Esophagus squamous epithelium (tissue), 5 donors: Measurements from ENCODE around the gene TDRD9. TPM values are rescaled to one million over a fixed set of nuclear protein-coding genes. Genes with fewer than 3 reads are reported as not detected.

Source experiments
- DNase-seq: peaks from one replicate; lab custom pipeline; 2025; lab: John Stamatoyannopoulos, UW
- H3K27ac ChIP-seq, 4 donors: fragments of 200-600 bp; sonication (generic); one replicate each; pipeline ENCODE4 v1.5.1; 2016 to 2019; ENCODE audit warnings: mild to moderate bottlenecking in 1 of 4
- H3K27me3 ChIP-seq, 4 donors: fragments of 200-600 bp; sonication (generic); 1 replicate in 3 of 4; 2 replicates in 1 of 4; pipeline versions ENCODE4 v1.5.1 to v1.6.0; 2017 to 2021; ENCODE audit warnings: antibody characterized with exemption in 1 of 4
- H3K36me3 ChIP-seq, 3 donors: fragments of 200-600 bp; sonication (generic); one replicate each; pipeline ENCODE4 v1.5.1; 2016 to 2019
- H3K4me1 ChIP-seq, 3 donors: fragments of 200-600 bp; sonication (generic); one replicate each; pipeline ENCODE4 v1.5.1; 2017 to 2019
- H3K4me3 ChIP-seq, 4 donors: fragments of 200-600 bp; sonication (generic); 1 replicate in 3 of 4; 2 replicates in 1 of 4; pipeline ENCODE4 v1.5.1; 2016 to 2019; ENCODE audit warnings: mild to moderate bottlenecking in 2 of 4, moderate library complexity in 1 of 4
- H3K9me3 ChIP-seq, 3 donors: fragments of 200-600 bp; sonication (generic); one replicate each; pipeline ENCODE4 v1.5.1; 2016 to 2019
- POLR2A ChIP-seq, 4 donors: fragments of 450-650 bp; IDR thresholded peaks; one replicate each; pipeline ENCODE4 v1.6.1; 2017; ENCODE audit warnings: antibody characterized with exemption in 4 of 4, mild to moderate bottlenecking in 4 of 4, moderate library complexity in 3 of 4
- WGBS, 2 donors: methylation state at CpG; one replicate each; pipeline ENCODE4 v1.1.5; 2018; 5-methylcytosine and 5-hydroxymethylcytosine counted together
- intact Hi-C: fragments of 100-400 bp; cut with DNase I; formaldehyde crosslinking; loops from one replicate; pipeline ENCODE4 v1.15.0; 2022
- total RNA-seq, 4 donors: library from RNA; depleted of rRNA; stranded (reverse); fragments of >200 nt; gene quantifications; one replicate each; pipeline ENCODE4 v1.1.0, GENCODE V29; 2016
- TF ChIP-seq, protein P1 (sequence below), 6 experiments: fragments of 450-650 bp in 4 of 6; fragments of 200-600 bp in 2 of 6; sonication (generic) in 2 of 6; IDR thresholded peaks; one replicate each; pipeline ENCODE4 v1.5.1; 2016 to 2019; ENCODE audit warnings: antibody characterized with exemption in 6 of 6, mild to moderate bottlenecking in 4 of 6, moderate library complexity in 4 of 6
- donor health status: DM: yes; HTN: yes; CAD: no.

The TDRD9 gene
- total RNA-seq, 4 donors from 2014 or later = 0.09 to 6.0 (median 0.74) TPM

DNA sequence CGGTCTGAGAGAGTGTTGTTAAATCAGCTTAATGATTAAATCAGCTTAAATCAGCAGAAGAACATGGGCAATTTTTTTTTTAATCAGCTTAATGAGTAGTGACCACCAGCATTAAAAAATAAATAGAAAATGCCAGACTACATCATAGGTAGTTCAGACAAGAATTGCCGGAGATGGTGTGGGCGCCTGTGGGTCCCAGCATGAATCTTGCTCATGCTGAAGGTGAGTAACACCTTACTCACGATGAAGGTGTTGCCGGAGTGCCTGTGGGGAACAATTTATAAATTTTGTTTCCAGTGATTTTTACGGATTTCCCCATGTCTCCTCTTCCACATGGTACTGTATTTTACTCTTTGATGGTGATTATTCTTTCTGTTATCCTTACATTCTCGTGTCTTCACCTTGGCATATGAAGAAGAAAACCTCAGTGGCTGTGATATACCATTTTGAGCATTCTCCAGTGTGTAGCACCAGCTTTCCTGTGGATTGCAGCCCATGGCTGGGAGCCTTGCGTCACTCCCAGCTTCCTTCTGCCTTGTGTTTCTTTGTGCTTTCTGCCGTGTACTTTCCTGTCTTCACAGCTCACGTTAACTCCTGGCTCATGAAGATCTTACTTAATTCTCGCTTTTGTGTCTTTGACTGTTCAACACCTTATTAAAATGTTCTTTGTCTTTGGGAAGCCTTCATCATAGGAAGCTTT lies 4.7 kb downstream of the TDRD9 start:
- Histone ChIP-seq H3K4me3 (no peak overlapping the region), H3K36me3 (no peaks in the 10 kb centered on the region), H3K27me3 (peaks cover 0 to 12% (median 0%) of the 10 kb centered on the region in 4 donors), H3K4me1 (peaks cover 0 to 16% (median 0%) of the 10 kb centered on the region in 3 donors), H3K27ac (peak overlapping the region in 1 of 4 donors; percentile 34), H3K9me3 (no peaks in the 10 kb centered on the region)
- intact Hi-C loops = no loop called here
- no peak for DNase-seq
- WGBS, 2 donors = 31 to 47% methylated on average over 11 of the region's 11 CpGs
- TF ChIP-seq POLR2A (IDR thresholded peaks at IDR 0.05) = no peak
- TF ChIP-seq, protein P1, sequence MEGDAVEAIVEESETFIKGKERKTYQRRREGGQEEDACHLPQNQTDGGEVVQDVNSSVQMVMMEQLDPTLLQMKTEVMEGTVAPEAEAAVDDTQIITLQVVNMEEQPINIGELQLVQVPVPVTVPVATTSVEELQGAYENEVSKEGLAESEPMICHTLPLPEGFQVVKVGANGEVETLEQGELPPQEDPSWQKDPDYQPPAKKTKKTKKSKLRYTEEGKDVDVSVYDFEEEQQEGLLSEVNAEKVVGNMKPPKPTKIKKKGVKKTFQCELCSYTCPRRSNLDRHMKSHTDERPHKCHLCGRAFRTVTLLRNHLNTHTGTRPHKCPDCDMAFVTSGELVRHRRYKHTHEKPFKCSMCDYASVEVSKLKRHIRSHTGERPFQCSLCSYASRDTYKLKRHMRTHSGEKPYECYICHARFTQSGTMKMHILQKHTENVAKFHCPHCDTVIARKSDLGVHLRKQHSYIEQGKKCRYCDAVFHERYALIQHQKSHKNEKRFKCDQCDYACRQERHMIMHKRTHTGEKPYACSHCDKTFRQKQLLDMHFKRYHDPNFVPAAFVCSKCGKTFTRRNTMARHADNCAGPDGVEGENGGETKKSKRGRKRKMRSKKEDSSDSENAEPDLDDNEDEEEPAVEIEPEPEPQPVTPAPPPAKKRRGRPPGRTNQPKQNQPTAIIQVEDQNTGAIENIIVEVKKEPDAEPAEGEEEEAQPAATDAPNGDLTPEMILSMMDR (IDR thresholded peaks at IDR 0.05) = no peak

DNA sequence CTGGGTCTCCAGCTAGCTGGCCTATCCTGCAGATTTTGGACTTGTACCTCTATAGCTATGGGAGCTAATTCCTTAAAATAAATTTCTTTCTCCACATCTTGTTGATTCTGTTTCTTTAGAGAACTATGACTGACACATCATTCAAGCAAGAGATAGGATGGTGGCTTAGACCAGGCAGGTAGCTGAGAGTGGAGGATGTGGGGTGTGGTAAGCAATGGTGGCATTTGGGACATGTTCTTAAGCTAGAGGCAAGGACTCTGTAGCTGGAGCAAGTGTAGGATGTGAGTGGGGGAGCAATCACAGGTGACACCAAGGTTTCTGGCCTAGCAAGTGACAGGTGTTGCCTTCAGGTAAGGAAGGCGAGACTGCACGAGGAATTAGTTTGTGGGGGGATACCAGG lies 6.8 kb downstream of the TDRD9 start:
- DNase-seq = no peak
- no peak overlapping the region for H3K4me3 ChIP-seq
- 85 to 94% methylated on average over 2 of the region's 2 CpGs for WGBS, 2 donors
- no peaks in the 10 kb centered on the region for H3K36me3 ChIP-seq
- H3K9me3 ChIP-seq = no peaks in the 10 kb centered on the region
- peaks cover 0 to 16% (median 0%) of the 10 kb centered on the region in 3 donors for H3K4me1 ChIP-seq
- H3K27ac ChIP-seq = no peak overlapping the region
- TF ChIP-seq, protein P1 (IDR thresholded peaks at IDR 0.05) = no peak
- no peak for TF ChIP-seq POLR2A (IDR thresholded peaks at IDR 0.05)
- intact Hi-C loops = no loop called here
- H3K27me3 ChIP-seq = peaks cover 0 to 6% (median 0%) of the 10 kb centered on the region in 4 donors

DNA sequence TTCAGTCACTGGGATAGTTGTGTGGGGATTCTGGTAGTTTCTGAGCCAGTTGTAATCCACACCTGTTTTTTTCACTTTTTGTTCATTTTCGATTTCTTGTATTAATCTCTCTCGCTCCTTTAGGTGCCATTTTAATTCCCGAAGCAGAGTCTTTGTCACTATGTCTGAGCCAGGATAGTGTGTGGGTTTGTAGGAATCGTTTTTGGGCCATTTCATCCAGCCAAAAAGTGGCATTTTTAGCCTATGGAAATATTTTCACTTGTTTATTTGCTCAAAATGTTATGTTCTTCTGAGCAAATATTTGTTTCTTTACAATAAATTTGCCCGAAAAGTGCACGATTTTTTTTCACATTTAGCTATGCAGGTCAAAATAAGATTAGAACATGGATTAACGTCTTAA lies 13.2 kb downstream of the TDRD9 start:
- H3K27ac ChIP-seq = no peak overlapping the region

DNA sequence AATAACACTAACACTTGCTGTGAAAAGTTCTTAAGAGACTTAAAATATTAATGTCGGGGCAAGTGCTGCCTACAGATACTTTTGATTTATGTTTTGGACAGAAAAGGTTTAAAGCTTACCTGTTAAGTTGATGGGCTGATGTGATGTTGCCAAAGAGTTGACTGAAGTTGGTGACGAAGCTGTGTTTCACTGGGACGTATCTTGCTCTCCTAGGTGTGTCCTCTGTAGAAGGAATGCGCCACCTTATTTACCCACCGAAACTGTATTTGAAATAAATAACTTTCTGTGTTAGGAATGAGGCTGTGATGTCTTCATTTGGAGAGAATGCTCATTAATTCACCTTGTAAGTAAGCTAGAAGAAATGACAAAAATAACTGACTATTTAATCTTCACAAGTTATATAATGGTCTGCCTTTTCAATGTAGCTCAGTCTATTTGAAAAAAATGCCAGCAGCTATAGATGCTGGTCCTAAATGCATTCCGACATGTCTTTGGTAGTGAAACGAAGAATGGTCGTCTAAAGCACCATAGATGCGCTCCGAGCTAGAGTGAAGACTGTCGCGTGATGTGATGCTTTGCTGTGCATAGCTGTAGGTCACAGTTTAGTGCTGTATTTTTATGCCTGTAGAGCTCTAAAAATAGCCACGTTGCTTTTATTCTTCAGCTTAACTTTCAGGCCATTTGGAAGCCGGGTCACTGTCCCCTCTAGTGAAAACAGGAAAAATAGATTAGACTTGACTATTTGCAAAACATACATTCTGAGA lies 13.9 kb downstream of the TDRD9 start, which contains the start of gene RD3L:
TSS of gene RD3L (minus strand) at position 557 of the 764 bp plus-strand sequence. CDS start 834 bp downstream, outside the sequence.
- Histone ChIP-seq H3K36me3 (no peaks in the 10 kb centered on the region), H3K9me3 (peaks cover 0 to 3% (median 0%) of the 10 kb centered on the region in 3 donors), H3K27ac (no peak within 1 kb of the TSS), H3K4me1 (no peaks in the 10 kb centered on the region), H3K4me3 (no peak within 1 kb of the TSS), H3K27me3 (peaks cover 0 to 64% (median 0%) of the 10 kb centered on the region in 4 donors)
- DNase-seq = no peak
- intact Hi-C loops = no loop called here
- TF ChIP-seq, protein P1 (IDR thresholded peaks at IDR 0.05) = no peak
- TF ChIP-seq POLR2A (IDR thresholded peaks at IDR 0.05) = no peak
- 77 to 79% methylated on average over 14 of the region's 14 CpGs for WGBS, 2 donors

More for the DNA sequence above, 13.2 kb downstream of the TDRD9 start:
- peaks cover 0 to 58% (median 0%) of the 10 kb centered on the region in 4 donors for H3K27me3 ChIP-seq
- no peaks in the 10 kb centered on the region for H3K36me3 ChIP-seq
- no peaks in the 10 kb centered on the region for H3K4me1 ChIP-seq
- no peaks in the 10 kb centered on the region for H3K9me3 ChIP-seq
- no peak overlapping the region for H3K4me3 ChIP-seq
- intact Hi-C loops = no loop called here
- TF ChIP-seq POLR2A (IDR thresholded peaks at IDR 0.05) = no peak
- TF ChIP-seq, protein P1 (IDR thresholded peaks at IDR 0.05) = no peak
- no peak for DNase-seq
- 68 to 70% methylated on average over 7 of the region's 7 CpGs for WGBS, 2 donors

DNA sequence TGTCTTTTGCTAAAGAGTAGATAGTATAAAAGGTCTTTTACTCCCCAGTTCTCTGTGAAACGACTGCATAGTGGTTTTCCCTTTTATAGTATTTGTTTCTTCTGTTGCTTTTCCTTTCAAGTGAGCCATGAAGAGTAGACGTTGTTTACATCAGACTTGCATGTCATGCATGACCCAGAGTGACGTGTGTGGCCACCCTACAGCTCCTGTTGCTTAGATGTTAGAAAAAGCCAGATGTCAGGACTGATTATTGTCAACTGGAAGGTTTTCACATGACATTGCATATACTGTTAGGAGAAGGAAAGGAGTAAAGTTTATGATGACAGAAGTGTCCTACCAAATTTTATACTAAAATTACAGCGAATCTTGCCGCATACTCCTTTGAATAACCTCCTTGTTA lies 15.4 kb downstream of the TDRD9 start:
- no peak overlapping the region for H3K4me3 ChIP-seq
- H3K27ac ChIP-seq = no peak overlapping the region

More for the DNA sequence above, 15.4 kb downstream of the TDRD9 start:
- TF ChIP-seq, protein P1 (IDR thresholded peaks at IDR 0.05) = no peak
- no peak for TF ChIP-seq POLR2A (IDR thresholded peaks at IDR 0.05)
- peaks cover 0 to 69% (median 0%) of the 10 kb centered on the region in 4 donors for H3K27me3 ChIP-seq
- H3K9me3 ChIP-seq = peaks cover 0 to 5% (median 0%) of the 10 kb centered on the region in 3 donors
- no peaks in the 10 kb centered on the region for H3K36me3 ChIP-seq
- H3K4me1 ChIP-seq = no peaks in the 10 kb centered on the region
- intact Hi-C loops = no loop called here
- WGBS, 2 donors = 51 to 56% methylated on average over 5 of the region's 5 CpGs
- no peak for DNase-seq
